Hepatocyte (in vitro differentiated cells): ENCODE measurements around the gene CBY3.

Source experiments
- EZH2 ChIP-seq: fragments of 200-600 bp; sonication (generic); IDR thresholded peaks from 2 replicates; pipeline ENCODE4 v1.6.1; 2016; ENCODE audit warnings: antibody characterized with exemption, mild to moderate bottlenecking, borderline replicate concordance
- TF ChIP-seq, protein P1 (sequence below): fragments of 200-600 bp; sonication (generic); IDR thresholded peaks from 2 replicates; pipeline ENCODE4 v1.5.1; 2016; ENCODE audit warnings: antibody characterized with exemption, mild to moderate bottlenecking; ENCODE audit not compliant: poor library complexity

- TF ChIP-seq, protein P1, sequence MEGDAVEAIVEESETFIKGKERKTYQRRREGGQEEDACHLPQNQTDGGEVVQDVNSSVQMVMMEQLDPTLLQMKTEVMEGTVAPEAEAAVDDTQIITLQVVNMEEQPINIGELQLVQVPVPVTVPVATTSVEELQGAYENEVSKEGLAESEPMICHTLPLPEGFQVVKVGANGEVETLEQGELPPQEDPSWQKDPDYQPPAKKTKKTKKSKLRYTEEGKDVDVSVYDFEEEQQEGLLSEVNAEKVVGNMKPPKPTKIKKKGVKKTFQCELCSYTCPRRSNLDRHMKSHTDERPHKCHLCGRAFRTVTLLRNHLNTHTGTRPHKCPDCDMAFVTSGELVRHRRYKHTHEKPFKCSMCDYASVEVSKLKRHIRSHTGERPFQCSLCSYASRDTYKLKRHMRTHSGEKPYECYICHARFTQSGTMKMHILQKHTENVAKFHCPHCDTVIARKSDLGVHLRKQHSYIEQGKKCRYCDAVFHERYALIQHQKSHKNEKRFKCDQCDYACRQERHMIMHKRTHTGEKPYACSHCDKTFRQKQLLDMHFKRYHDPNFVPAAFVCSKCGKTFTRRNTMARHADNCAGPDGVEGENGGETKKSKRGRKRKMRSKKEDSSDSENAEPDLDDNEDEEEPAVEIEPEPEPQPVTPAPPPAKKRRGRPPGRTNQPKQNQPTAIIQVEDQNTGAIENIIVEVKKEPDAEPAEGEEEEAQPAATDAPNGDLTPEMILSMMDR = no peak
- TF ChIP-seq EZH2 = no peak
Measured at GRCh38 chr5:179727106-179727505, 46.3 kb upstream of the CBY3 start.
